Uterus (tissue), 2 donors: Measurements from ENCODE around the gene ROBO2.

Source experiments
- CTCF ChIP-seq, 4 experiments: fragments of 200-600 bp in 2 of 4; fragments of 450-650 bp in 2 of 4; sonication (generic) in 2 of 4; IDR thresholded peaks; one replicate each; pipeline ENCODE4 v1.5.1; 2016 to 2019; ENCODE audit warnings: antibody characterized with exemption in 4 of 4, mild to moderate bottlenecking in 2 of 4, moderate library complexity in 1 of 4
- POLR2A ChIP-seq, 2 donors: fragments of 450-650 bp; IDR thresholded peaks; one replicate each; pipeline ENCODE4 v1.6.1; 2016; ENCODE audit warnings: antibody characterized with exemption in 2 of 2, mild to moderate bottlenecking in 1 of 2, moderate library complexity in 1 of 2

DNA sequence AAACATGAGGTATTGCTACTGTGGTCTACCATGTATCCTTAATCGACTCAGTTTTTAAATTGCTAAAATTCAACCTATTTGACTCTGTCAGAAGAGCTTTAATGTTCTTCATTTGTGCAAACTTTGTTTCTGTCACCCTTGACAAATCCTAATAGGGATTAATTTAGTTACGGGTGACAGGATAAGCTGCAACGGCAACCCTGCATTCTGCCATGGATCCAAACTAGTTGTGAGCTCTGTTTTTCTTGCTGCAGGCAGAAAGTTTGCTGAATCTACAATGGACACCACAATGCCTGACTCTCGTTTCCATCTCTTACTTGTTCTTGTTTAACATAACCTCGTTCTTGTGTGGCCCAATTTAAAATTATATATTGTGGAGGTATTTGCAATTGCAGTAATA, 352.3 kb downstream of the ROBO2 start:
- TF ChIP-seq CTCF (IDR thresholded peaks at IDR 0.05): no peak
- TF ChIP-seq POLR2A (IDR thresholded peaks at IDR 0.05): no peak
